Ectodermal cell (in vitro differentiated cells): Measurements from ENCODE around the gene SETD1A. TPM values are rescaled to one million over a fixed set of nuclear protein-coding genes. Genes with fewer than 3 reads are reported as not detected.

Experiments
- H3K27ac ChIP-seq: 2 replicates; pipeline ENCODE4 v1.7.0; 2013; ENCODE audit warnings: mild to moderate bottlenecking, low read depth, low read length; ENCODE audit not compliant: insufficient read depth, poor library complexity, severe bottlenecking
- H3K27me3 ChIP-seq: 2 replicates; pipeline ENCODE4 v1.7.0; 2013; ENCODE audit warnings: mild to moderate bottlenecking, low read length; ENCODE audit not compliant: insufficient read depth, control insufficient read depth, poor library complexity, severe bottlenecking
- H3K36me3 ChIP-seq: one replicate; pipeline ENCODE4 v1.7.0; 2013; ENCODE audit warnings: low read length; ENCODE audit not compliant: control insufficient read depth, insufficient read depth
- H3K4me1 ChIP-seq: one replicate; pipeline ENCODE4 v1.7.0; 2013; ENCODE audit warnings: low read length; ENCODE audit not compliant: control insufficient read depth, insufficient read depth
- H3K4me3 ChIP-seq: 2 replicates; pipeline ENCODE4 v1.7.0; 2013; ENCODE audit warnings: low read depth, low read length, control low read depth; ENCODE audit not compliant: insufficient read depth
- H3K9me3 ChIP-seq: 2 replicates; pipeline ENCODE4 v1.7.0; 2013; ENCODE audit warnings: mild to moderate bottlenecking, low read length, moderate library complexity; ENCODE audit not compliant: control insufficient read depth
- WGBS, 2 experiments: methylation state at CpG; one replicate each; pipeline ENCODE4 v1.1.7; 2013; ENCODE audit warnings: missing lambda C conversion rate in 2 of 2; 5-methylcytosine and 5-hydroxymethylcytosine counted together
- polyA plus RNA-seq, 4 experiments: library from polyadenylated mRNA; stranded (reverse); fragments of 50-300 nt; gene quantifications; one replicate each; pipeline ENCODE4 v1.2.3, GENCODE V29; 2013

SETD1A gene
- 34.5 TPM for polyA plus RNA-seq (2013, experiment 1 of 4)
- 39.7 TPM for polyA plus RNA-seq (2013, experiment 2 of 4)
- polyA plus RNA-seq (2013, experiment 3 of 4) = 27.2 TPM
- polyA plus RNA-seq (2013, experiment 4 of 4) = 28.6 TPM

- Histone ChIP-seq H3K36me3 (peaks cover 27% of the 10 kb centered on the region), H3K27ac (peak within 1 kb of the TSS; percentile 91), H3K4me3 (peak within 1 kb of the TSS; percentile 66), H3K27me3 (no peaks in the 10 kb centered on the region), H3K4me1 (peaks cover 13% of the 10 kb centered on the region), H3K9me3 (no peaks in the 10 kb centered on the region)
- 1% methylated on average over 85 of the region's 85 CpGs for WGBS, 2 experiments
Observed at GRCh38 chr16:30957456-30958174, at the start of gene SETD1A. Gene SETD1A, plus strand, starts transcription at chr16:30957754. Its CDS starts 978 bp downstream, at chr16:30958732.

GRCh38 chr16:30910427-30911029 lies 47.0 kb upstream of the SETD1A start:
- no peaks in the 10 kb centered on the region for H3K27me3 ChIP-seq
- no peak overlapping the region for H3K27ac ChIP-seq
- H3K4me1 ChIP-seq = peaks cover 16% of the 10 kb centered on the region
- no peaks in the 10 kb centered on the region for H3K9me3 ChIP-seq
- no peaks in the 10 kb centered on the region for H3K36me3 ChIP-seq
- WGBS, 2 experiments = 46 to 52% methylated on average over 18 of the region's 18 CpGs
- no peak overlapping the region for H3K4me3 ChIP-seq

DNA sequence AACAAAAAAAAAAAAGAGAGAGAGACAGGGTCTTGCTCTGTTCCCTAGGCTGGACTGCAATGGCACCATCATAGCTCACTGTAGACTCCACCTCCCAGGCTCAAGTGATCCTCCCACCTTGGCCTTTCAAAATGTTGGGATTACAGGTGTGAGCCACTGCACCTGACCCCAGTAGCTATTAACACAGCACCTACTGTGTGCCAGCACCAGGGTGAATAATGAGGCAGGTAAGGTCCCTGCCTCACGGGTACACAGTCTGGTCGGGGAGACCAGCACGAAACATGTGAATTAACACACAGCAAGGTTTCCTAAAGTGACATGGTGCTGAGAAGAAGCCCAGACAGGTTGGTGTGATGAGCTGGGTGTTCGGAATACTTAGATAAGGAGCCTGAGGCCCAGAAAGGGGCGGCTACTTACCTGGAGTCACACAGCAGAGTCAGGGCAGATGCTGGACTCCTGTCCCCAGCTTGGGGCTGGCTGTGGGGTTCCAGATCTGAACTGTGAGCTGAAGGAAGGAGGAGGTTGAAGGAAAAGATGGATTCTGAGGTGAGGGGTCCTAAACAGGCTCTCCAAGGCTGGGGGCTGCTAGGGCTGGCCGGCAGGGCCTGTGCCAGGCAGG lies 44.7 kb upstream of the SETD1A start:
- H3K9me3 ChIP-seq = no peaks in the 10 kb centered on the region
- H3K27me3 ChIP-seq = no peaks in the 10 kb centered on the region
- WGBS, 2 experiments = 90 to 93% methylated on average over 6 of the region's 6 CpGs
- H3K4me1 ChIP-seq = peaks cover 23% of the 10 kb centered on the region
- no peaks in the 10 kb centered on the region for H3K36me3 ChIP-seq
- no peak overlapping the region for H3K4me3 ChIP-seq
- no peak overlapping the region for H3K27ac ChIP-seq

DNA sequence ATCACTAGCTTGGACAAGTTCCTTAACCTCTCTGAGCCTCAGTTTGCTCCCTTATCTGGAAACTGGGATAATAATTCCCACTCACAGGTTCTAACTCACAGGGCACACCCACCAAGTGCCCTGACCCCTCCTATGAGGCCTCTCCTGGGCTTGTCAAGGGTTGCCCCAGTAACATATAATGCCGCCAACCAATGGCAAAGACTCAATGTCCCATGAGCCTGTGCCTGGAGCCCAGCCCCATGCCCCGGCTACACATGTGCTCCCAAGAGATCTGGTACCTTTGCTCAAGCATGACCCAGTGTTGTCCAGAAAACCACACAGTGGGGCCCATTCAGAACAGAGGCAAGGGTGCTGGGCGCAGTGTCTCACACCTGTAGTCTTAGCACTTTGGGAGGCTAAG lies 42.7 kb upstream of the SETD1A start:
- H3K27me3 ChIP-seq = no peaks in the 10 kb centered on the region
- 92 to 97% methylated on average over 3 of the region's 3 CpGs for WGBS, 2 experiments
- no peak overlapping the region for H3K4me3 ChIP-seq
- no peaks in the 10 kb centered on the region for H3K36me3 ChIP-seq
- no peak overlapping the region for H3K27ac ChIP-seq
- peaks cover 21% of the 10 kb centered on the region for H3K4me1 ChIP-seq
- H3K9me3 ChIP-seq = no peaks in the 10 kb centered on the region

DNA sequence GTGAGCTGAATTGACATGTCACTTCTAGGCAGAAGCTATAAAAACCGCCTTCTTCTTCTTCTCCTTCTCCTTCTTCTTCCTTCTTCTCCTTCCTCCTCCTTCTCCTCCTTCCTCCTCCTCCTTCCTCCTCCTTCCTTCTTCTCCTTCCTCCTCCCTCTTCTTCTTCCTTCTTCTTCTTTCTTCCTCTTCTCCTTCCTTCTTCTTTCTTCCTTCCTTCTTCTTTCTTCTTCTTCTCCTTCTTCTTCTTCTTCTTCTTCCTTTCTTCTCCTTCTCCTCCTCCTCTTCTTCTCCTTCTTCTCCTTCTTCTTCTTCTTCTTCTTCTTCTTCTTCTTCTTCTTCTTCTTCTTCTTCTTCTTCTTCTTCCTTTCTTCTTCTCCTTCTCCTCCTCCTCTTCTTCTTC lies 38.9 kb upstream of the SETD1A start:
- no peaks in the 10 kb centered on the region for H3K36me3 ChIP-seq
- H3K4me1 ChIP-seq = peaks cover 6% of the 10 kb centered on the region
- no peak overlapping the region for H3K27ac ChIP-seq
- no peaks in the 10 kb centered on the region for H3K9me3 ChIP-seq
- H3K4me3 ChIP-seq = no peak overlapping the region
- no peaks in the 10 kb centered on the region for H3K27me3 ChIP-seq
- 83 to 87% methylated on average over 1 of the region's 1 CpG for WGBS, 2 experiments

DNA sequence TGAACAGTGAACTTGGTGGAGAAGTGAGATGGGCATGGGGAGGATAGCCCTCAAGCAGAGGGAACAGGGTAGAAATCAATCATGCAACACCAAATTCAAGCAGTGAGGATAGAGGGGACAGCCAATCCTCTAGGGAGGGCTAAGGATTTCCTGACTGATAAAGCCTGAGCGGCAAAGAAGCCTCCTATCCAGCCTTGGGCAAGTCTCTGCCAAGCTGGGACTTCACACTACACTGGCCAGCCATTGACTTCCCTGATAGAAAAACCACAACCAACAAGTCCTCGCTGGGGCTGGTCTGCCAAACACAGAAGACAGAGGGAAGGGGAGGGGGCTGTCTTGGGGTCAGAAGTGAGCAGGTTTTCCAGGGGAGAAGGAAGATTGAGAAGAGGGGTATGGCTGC lies 36.7 kb upstream of the SETD1A start:
- Histone ChIP-seq H3K27ac (no peak overlapping the region), H3K27me3 (no peaks in the 10 kb centered on the region), H3K36me3 (no peaks in the 10 kb centered on the region), H3K4me1 (peaks cover 6% of the 10 kb centered on the region), H3K4me3 (no peak overlapping the region), H3K9me3 (no peaks in the 10 kb centered on the region)
- 86 to 87% methylated on average over 2 of the region's 2 CpGs for WGBS, 2 experiments

DNA sequence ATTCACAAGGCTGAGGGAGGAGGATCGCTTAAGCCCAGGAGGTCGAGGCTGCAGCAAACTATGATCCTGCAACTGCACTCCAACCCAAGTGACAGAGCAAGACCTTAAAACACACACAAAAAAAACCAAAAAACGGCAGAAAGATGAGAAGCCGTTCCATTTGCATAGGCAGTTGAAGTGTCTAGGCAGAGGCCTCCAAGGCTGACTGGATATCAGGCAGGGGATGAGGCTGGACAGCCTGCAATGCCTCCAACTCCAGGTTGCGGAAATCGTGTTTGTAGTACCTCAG lies 36.2 kb upstream of the SETD1A start:
- Histone ChIP-seq H3K27ac (no peak overlapping the region), H3K4me3 (no peak overlapping the region), H3K27me3 (no peaks in the 10 kb centered on the region), H3K9me3 (no peaks in the 10 kb centered on the region), H3K36me3 (peaks cover under 1% of the 10 kb centered on the region), H3K4me1 (peaks cover 7% of the 10 kb centered on the region)
- WGBS, 2 experiments = 38 to 40% methylated on average over 6 of the region's 6 CpGs

GRCh38 chr16:30921748-30922419 lies 35.7 kb upstream of the SETD1A start:
- Histone ChIP-seq H3K36me3 (peaks cover 6% of the 10 kb centered on the region), H3K4me3 (peak overlapping the region; percentile 88), H3K9me3 (no peaks in the 10 kb centered on the region), H3K27ac (peak overlapping the region; percentile 87), H3K27me3 (no peaks in the 10 kb centered on the region), H3K4me1 (peaks cover 4% of the 10 kb centered on the region)
- WGBS, 2 experiments = 1% methylated on average over 37 of the region's 37 CpGs

DNA sequence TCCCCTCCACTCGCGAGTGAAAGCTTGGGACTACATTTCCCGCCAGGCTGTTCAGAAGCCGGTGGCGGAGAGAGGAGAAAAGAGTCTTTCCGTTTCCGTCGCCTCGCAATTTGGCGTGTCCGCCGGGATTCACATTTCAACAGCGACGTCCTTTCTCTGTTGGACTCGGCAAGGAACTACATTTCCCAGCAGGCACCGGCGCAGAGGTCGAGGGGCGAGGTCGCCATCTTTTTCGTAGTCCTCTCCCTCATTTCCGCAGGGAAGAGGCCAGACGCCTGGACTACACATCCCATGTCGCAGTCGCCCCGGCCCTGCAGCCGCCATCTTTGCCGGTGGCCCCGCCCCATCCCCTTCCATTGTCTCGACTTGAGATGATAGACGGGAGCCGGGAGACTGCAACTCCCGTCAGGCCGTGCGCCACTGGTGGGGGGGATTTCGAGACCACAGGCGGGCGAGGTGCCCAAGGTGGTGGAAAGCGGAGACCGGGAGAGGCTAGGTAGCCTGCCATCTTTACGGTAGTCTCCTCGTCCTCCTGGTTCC lies 35.1 kb upstream of the SETD1A start:
- H3K4me1 ChIP-seq = peaks cover 9% of the 10 kb centered on the region
- peak overlapping the region; percentile 88 for H3K4me3 ChIP-seq
- H3K36me3 ChIP-seq = peaks cover 12% of the 10 kb centered on the region
- no peaks in the 10 kb centered on the region for H3K27me3 ChIP-seq
- peak overlapping the region; percentile 99 for H3K27ac ChIP-seq
- no peaks in the 10 kb centered on the region for H3K9me3 ChIP-seq
- 0% methylated on average over 42 of the region's 42 CpGs for WGBS, 2 experiments
